GM21619 (cell line): ENCODE data around the gene KEL.

Source experiments
- ATAC-seq: cut with Tn5 transposase; IDR thresholded peaks from one replicate; pipeline ENCODE4 v1.9.1; 2021; ENCODE audit not compliant: unreplicated experiment

The KEL gene

GRCh38 chr7:142899661-142900060 lies 62.5 kb downstream of the KEL start:
- ATAC-seq: no peak

DNA sequence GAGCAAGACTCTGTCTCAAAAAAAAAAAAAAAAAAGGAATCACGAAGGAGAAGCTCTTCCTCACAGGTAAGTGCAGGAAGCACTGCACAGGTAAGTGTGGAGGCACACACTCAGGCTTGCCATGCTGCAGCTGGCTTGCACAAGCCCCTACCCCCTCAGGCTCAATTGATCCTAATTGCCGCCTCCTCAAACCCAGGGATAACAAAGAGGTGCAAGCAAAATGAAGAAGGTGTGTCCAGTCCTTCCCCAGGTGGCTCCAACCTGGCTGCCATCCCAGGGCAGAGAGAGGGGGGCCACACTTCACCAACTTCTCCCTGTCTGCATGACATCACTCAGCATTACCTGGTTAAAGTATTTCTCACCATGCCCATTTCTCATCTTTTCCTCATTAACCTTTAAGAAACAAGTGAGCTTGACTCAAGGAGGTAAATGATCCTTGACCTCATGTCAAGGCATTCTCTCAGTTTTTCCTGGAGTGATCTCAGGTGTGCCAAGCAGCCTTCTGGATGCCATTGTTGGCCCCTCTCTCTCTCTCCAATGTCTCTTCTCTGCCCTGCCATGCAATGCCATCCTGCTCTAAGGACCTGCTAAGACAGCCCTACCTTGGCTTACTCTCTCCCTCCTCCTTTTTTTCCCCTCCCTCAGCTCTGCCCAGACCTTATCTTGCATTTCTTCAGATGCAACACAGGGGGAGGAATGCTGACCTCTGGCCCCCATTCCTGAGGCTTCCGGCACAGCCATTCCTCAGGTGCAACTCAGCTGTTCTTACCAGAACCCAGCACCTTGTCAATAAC lies 63.6 kb downstream of the KEL start:
- ATAC-seq: no peak

DNA sequence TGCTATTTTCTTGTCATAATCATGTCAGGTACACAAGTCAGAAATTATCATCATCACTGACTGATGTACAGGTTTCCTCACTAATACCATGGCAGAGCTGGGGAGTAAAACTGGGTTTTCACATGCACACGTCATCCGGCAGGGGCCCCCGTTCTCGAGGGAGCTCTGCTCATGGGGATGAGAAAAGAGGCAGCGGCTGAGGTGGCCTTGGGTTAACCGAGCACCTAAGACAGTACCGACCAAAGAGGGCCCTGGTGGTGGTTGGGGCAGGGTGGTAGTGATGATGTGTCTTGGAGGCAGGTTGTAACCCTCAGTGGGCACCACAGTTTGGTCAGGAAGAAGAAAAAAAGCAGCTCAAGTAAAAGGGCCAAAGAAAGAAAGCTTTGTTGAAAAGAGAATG lies 64.5 kb downstream of the KEL start:
- ATAC-seq: no peak

- no peak for ATAC-seq
These were observed 65.3 kb downstream of the KEL start for GRCh38 chr7:142896741-142897379.

- no peak for ATAC-seq
These were observed 66.0 kb downstream of the KEL start for GRCh38 chr7:142896151-142896550.

- no peak for ATAC-seq
These were observed 67.1 kb downstream of the KEL start for GRCh38 chr7:142894985-142895593.

- no peak for ATAC-seq
These were observed 67.8 kb downstream of the KEL start for GRCh38 chr7:142894112-142894984.

GRCh38 chr7:142892951-142893350 lies 69.2 kb downstream of the KEL start:
- ATAC-seq: no peak

- ATAC-seq: no peak
These were observed 70.6 kb downstream of the KEL start for GRCh38 chr7:142891490-142892082.
